ENCODE measurements around the gene ARPC2.

The ARPC2 gene

DNA sequence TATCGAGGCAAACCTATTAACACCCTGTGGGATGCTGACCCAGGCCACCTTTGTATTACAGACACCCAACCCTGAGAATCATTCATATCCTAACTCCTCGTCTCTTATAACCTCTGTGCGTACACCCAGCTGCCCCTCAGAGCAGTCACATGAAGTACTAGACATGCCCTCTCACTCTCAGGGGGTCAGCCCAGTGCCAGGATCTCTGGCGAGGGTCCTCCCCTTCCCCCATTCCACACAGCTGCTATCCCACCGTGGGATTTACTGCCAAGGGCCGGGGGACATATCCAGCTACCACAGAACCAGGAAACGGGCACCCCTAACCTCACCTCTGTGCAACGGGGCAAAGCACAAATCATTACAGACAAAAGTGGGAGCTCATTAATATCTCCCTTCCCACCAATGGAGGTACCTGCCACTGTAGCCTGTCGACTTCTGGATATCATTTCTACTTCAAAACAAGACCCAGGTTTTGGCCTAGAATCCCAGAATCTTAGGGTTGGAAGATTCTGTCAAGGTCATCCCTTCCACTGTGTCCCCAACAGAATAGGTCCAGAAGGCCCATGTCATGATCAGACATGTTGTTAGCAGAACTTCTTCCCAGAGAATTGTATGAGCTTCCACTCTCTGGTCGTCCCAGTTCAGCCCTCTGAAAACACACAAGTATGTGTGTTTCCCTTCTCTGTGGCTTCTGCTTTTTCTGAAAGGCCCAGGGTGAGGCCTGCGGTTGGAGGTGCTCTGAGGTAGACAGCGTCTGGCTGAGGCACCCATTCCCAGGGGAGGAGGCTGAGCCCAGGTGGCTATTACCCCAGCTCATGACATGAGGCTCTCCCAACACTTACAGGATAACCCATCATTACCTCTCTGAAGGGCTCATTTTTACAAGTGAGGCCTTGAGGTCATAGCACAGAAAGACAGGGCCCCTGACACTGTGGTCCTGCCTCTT, 73.6 kb downstream of the ARPC2 start:
- DNase-seq (ENCODE audit: low spot score) = no peak

DNA sequence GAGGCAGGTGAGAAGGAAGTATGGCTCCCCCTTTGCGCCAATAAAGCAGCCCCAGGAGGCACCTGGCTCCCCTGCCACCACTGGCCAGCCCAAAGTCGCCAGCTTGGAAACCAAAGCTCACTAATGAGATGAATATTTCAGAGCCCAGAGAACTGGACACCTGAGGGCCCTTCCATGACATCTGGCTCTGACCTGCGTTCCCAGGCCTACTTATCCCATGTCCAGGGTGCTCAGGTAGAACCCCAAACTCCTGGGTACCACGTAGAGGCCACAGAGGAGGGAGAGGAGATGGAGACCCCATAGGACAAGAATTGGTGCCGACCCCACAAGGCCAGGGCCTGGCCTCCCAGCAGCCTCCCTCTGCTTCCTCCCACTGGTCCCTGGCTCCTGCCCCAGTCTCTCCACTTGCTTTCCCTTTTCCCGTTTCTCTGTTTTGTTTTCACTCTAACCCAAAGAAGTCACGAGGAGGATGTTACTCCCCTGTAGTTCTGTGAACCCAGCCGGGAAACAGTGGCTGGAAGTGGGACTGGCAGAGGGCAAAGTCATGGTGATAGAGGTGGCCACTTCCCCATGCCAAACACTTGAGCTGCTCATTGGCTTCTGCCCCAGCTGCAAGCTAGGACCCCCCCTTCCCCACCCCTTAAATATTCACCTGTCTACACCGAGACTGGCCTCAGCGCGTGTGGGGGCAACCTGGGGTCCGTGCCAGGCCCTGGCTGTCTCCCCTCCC, 74.5 kb downstream of the ARPC2 start:
- no peak for DNase-seq (ENCODE audit: low spot score)

DNA sequence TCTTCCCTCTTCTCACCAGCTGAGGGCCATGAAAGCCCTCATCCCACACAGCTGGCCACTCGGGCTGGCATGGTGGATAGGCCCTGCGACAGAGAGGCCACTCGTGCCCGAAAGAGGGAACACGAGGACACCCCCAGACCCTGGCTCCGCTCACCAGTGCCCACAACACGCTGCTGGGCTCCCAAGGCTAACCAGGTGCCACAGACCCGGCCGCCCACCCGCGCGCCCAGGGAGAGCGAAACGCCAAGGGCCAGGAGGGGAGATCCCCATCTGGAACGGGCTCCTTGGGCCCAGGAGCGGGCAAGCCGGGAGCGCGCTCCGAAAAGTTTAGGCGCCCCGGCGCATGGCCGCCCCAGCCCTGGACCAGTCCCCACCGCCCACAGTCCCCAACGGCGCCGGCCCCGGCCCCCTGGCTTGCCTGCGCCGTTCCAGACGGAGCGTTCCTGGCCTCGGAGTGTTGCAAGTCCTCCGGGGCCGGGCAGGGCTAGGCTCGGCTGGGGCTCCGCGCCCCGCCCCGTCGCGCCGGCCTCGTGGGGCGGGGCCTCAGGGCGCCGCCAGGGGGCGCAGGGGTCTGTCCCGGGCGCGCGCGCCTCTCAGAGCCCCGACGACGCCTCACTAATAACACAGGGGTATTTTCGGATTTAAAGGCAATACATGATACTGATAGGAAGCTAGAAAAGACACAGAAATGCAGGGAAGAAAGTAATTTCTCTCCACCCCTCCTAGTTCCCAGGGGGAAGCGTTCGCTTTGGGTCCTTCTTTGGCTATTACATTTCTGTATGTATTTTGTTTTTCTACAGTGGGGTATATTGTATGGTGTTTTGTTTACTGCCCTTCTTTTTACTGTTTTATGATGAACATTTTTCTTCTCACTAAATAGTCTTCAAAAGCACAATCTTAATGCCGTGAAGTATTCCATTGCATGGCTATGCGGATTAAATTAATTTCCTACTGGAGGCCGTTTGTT, 75.3 kb downstream of the ARPC2 start, which contains the start of gene TMBIM1:
TMBIM1 (minus strand) TSS at position 456 of the 967 bp plus-strand sequence. CDS start 10,362 bp downstream, outside the sequence.
- DNase-seq (ENCODE audit: low spot score) = peak; percentile 86

DNA sequence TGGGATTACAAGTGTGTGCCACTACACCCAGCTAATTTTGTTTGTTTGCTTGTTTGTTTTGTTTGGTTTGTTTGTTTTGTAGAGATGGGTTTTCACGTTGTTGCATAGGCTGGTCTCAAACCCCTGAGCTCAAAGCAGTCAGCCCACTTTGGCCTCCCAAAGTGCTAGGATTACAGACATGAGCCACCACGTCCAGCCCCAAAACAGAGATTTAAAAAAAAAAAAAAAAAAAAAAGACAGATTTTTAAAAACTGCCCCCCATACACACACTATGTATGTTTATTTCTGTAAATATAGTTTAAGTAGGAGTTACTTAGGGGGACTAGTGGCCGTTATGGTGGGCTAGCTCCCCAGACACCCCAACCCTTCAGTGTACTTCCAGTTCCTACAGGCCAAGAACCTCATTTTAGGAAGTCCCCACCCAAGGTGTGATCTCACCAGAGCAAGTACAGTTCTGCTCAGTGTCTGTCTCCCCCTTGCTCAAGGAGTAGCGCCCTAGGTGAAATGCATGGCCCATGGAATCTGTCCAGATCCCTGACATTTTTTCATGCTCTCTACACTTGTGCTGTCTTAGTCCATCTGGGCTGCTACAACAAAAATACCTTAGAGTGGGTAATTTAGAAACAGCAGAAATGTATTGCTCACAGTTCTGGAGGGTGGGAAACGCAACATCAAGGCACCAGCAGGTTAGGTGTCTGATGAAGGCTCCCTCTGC, 76.9 kb downstream of the ARPC2 start:
- DNase-seq (ENCODE audit: low spot score) = no peak

DNA sequence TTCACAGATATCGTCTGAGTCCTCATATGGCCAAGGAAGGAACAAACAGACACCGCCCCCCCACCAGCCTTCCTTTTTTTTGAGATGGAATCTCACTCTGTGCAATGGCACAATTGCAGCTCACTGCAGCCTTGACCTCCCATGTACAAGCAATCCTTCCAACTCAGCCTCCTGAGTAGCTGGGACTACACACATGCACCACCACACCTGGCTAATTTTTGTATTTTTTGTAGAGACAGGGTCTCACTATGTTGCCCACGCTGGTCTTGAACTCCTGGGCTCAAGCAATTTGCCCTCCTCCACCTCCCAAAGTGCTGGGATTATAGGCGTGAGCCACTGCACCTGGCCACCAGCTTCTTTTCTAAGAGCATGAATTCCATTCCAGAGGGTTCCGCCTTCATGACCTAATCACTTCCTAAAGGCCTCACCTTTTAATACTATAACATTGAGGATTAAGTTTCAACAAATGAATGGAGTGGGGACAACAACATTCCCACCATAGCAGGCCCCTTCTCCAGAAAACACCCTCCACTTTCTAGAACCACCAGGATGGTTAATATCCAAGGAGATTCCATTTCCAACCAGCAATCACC, 77.5 kb downstream of the ARPC2 start:
- no peak for DNase-seq (ENCODE audit: low spot score)

DNA sequence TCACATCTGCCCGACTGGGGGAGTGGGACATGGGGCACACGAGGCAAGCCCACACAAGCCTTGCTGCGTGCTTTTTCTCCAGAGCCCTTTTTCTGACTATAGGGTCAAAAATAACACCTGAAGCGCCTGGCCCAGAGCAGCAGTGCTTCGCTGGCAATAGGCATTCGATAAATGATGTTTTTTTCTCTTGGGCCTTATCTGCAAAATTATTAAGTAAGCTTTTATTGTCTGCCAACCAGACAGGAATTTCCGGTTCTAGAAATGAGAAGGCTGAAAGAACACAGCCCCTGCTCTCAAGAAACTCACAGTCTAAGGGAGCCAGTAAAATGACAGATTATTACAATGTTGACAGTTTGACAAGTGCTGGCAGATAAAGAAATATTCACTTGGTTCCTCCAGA, 78.0 kb downstream of the ARPC2 start:
- DNase-seq (ENCODE audit: low spot score) = no peak

DNA sequence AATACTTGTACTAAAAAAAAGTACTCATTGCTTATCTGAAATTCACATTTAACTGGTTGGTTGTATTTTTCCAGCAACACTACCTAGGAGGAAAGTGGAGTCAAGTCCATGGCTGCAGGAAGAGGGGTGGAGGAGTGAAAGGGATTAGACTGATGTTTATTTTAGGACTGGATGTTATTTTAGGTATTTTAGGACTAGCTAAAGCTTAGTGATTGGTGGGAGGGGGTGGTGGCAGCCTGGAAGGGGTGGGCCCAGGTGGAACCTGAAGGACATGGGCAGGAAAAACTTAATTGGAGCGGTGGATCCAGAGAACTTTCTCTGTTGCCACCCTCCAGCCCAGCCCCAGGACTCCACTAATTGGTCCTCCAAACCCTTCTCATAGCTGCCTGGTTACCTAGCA, 79.2 kb downstream of the ARPC2 start:
- DNase-seq (ENCODE audit: low spot score) = no peak

DNA sequence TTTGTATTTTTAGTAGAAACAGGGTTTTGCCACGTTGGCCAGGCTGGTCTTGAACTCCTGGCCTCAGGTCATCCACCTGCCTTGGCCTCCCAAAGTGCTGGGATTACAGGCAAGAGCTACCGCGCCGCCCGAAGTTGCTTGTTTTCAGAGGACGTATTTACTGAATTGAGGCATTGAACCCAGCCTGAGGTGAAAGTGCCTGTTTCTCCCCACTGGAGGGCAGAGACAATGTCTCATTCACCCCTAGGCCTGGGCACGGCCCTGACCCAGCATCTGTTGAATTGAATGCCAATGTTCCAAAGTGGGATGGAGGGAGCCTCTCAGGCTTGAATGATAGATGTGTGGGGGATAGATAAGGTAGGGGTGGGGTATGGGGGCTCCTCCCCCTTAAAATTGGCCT, 79.9 kb downstream of the ARPC2 start:
- no peak for DNase-seq (ENCODE audit: low spot score)

DNA sequence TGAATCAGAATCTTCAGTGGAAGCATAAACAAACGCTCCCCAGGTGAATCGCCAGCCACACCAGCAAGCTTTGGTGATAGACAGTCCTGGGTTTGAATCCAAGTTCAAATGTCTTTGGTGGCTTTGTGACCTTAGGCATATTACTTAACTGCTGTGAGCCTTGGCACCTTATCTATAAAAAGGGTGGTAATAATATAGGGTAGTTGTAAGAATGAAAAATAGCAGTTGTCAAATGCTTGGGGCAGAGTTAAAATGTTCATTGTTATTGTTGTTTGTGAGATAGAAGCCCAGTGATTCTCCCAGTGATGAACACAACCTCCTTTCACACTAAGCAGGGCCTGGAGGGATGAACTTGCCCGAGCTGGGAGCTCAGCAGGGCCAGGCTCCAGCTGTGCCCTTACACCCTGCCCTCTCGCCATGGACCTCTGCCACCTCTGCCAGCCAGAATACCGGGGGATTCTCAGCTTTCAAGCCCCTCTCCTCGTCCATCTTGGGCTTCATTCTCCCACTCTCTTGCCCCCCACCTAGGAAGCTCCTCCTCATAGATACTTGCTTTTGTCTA, 81.4 kb downstream of the ARPC2 start:
- DNase-seq (ENCODE audit: low spot score) = no peak

DNA sequence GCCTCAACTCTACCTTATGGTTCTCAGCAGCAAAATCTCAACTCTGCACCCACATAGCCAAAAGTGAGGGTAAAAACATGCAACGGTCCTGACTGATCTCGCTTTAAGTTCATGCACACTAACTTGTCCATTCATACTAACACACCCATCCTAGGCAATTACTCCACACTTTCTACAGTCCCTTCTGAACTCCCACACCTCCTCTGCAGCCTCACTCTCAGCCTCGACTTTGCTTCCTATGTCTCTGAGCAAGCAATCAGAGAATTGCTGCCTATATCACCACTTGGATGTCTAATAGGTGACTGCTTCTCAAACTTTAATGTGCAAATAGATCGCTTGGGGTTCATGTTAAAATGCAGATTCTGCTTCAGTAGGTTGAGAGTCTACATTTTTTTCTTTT, 83.2 kb downstream of the ARPC2 start:
- no peak for DNase-seq (ENCODE audit: low spot score)

DNA sequence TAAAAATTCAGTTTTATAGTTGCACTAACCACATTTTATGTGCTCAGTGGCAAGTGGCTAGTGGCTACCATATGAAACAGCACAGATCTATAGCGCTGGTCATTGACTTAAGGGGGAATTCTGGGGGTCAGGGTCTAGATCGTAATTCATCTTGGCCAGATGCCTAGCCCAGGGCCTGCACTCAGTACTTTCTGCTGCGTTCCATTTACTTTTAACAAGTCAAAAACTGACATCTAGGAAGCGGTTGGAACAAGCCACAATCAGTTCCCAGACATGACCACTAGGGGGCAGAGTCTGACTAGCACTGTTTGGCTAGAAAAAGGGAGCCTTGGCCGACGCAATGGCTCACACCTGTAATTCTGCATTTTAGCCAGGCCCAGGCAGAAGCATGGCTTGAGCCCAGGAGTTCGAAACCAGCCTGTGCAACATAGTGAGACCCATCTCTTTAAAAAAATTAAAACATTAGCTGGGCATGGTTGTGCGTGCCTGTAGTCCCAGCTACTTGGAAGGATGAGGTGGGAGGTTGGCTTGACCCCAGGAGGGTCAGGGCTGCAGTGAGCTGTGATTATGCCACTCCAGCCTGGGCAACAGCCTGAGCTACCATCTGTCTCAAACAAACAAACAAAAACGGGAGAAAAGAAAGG, 84.3 kb downstream of the ARPC2 start:
- DNase-seq (ENCODE audit: low spot score) = peak; percentile 87

All from LoVo (cell line).